Superior temporal gyrus (tissue), 1 donor: ENCODE measurements around the gene HOXD11.

Source experiments
- DNase-seq: peaks from one replicate; pipeline ENCODE4 v3.0.0-alpha.2; 2016; ENCODE audit errors: extremely low spot score

Gene HOXD11

GRCh38 chr2:176106581-176107539 is at the start of gene HOXD11:
TSS of gene HOXD11 (plus strand) at chr2:176107280. CDS start at chr2:176107356, 76 bp downstream.
- no peak for DNase-seq

GRCh38 chr2:176063958-176064357 is 43.1 kb upstream of the HOXD11 start:
- no peak for DNase-seq

- no peak for DNase-seq
These were observed 40.2 kb upstream of the HOXD11 start for GRCh38 chr2:176066645-176067588.

- no peak for DNase-seq
These were observed 39.3 kb upstream of the HOXD11 start for GRCh38 chr2:176067589-176068418.

- no peak for DNase-seq
These were observed 38.7 kb upstream of the HOXD11 start for GRCh38 chr2:176068419-176068832.

- DNase-seq, result no peak
These were observed 35.5 kb upstream of the HOXD11 start for GRCh38 chr2:176071330-176072291.

- DNase-seq, result no peak
These were observed 34.8 kb upstream of the HOXD11 start for GRCh38 chr2:176072292-176072669.

- no peak for DNase-seq
These were observed 33.9 kb upstream of the HOXD11 start for GRCh38 chr2:176072951-176073904.

GRCh38 chr2:176074919-176075425 is 32.1 kb upstream of the HOXD11 start:
- no peak for DNase-seq

GRCh38 chr2:176075481-176075880 is 31.6 kb upstream of the HOXD11 start:
- DNase-seq, result no peak

GRCh38 chr2:176076063-176076462 is 31.0 kb upstream of the HOXD11 start:
- no peak for DNase-seq

GRCh38 chr2:176076796-176077195 is 30.3 kb upstream of the HOXD11 start:
- no peak for DNase-seq

- DNase-seq, result no peak
These were observed 28.4 kb upstream of the HOXD11 start for GRCh38 chr2:176078541-176079284.

- DNase-seq, result no peak
These were observed 27.7 kb upstream of the HOXD11 start for GRCh38 chr2:176079285-176079830.

GRCh38 chr2:176079831-176080539 is 27.1 kb upstream of the HOXD11 start:
- DNase-seq, result no peak

- no peak for DNase-seq
These were observed 26.3 kb upstream of the HOXD11 start for GRCh38 chr2:176080540-176081375.
